HG03521 (cell line): ENCODE data around the gene POMT2.

ENCODE experiments used
- ATAC-seq: cut with Tn5 transposase; IDR thresholded peaks from one replicate; pipeline ENCODE4 v1.9.1; 2021; ENCODE audit warnings: mild to moderate bottlenecking, moderate library complexity; ENCODE audit not compliant: unreplicated experiment

POMT2 gene

DNA sequence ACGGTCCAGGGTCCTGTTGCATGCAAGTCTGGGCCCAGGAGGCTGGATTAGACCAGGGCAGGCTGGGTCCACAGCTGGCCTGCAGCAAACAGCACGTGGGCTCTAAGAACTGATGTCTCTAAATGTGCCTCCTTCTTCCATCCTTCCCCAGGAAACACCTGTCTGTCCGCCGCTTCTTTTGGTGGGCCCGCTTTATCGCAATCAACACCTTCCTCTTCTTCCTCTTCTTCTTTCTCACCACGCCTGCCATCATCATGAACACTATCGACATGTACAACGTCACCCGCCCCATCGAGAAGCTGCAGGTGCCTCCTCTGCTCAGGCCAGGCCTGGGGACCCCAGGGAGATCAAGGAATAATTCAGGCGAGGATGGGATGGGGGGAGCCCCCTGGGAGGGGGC, 77.9 kb downstream of the POMT2 start:
- no peak for ATAC-seq

DNA sequence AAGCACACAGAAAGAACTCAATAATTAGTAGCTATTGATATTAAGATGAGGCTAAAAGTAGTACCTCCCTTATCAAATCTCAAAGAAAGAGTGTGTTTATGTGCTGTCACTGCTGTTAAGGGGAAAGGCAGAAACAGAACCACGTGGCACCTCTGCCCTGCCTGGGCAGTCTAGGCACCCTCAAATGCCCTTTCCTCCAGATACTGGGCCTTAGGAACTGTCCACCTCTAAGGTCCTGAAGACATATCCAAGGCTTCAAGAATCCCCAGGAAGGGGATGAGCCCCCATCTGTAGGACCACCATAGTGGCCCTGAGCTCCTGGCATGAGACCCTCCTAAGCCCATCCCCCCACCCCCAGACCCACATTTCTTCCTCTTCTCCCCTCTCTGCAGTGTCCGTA, 78.7 kb downstream of the POMT2 start:
- ATAC-seq: no peak

DNA sequence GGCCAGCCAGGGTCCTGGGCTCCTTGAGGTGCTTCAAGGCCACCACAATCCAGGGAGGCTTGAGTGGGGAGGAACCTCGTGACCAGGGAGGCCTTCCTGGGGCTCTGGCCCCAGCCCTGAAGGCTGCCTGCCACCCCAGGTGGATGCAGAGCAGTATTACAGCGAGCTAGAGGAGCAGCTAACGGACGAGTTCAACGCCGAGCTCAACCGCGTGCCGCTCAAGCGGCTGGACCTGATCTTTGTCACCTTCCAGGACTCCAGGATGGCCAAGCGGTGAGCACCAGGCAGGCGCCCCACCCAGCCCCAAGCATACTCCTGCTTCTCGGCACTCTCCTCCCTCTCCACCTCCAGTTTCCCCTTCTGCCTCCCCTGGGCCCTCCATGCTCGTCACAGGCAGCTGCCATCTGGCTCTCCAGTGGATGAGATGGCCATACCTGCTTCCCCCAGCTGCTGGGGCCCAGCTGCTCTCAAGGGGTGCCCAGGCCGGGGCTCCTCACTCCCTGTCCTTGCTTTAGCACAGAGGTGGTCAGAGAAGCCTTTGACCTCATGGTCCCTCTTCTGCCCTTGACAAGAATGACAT, 80.3 kb downstream of the POMT2 start:
- no peak for ATAC-seq

DNA sequence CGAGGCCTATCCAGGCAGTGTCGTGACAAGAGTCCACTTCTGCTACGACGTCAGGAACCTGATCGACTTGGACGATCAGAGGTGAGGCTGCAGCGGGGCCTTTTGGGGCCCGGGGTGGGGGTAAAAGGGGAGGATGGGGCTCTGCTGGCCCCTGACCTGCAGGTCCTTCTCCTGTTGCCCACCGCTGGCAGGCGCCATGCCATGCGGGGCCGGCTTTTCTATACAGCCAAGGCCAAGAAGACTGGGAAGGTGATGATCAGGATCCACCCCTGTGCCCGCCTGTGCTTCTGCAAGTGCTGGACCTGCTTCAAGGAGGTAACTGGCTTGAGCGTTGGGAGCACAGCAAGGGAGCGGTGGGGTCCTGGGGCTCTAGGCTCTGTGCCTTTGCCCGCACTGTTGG, 81.3 kb downstream of the POMT2 start:
- no peak for ATAC-seq

DNA sequence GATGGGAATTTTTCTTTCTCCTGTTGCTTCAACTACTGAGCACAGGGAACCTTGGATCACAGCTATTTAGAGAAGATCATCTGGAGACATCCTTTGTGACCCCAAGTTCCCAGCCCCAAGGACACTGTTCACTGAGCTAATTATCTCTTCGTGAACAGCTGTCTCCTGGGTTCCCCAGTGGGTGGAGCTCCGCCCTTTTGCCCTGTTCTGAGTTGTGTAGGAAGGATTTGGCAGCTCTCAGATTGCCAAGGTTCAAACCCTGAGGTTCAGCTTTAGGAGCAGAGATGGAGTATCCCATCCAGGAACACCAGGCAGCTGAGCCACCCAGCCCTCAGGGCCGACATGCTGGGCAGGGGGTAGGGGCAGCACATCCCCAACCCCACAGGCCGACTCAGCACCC, 81.7 kb downstream of the POMT2 start:
- ATAC-seq: no peak

DNA sequence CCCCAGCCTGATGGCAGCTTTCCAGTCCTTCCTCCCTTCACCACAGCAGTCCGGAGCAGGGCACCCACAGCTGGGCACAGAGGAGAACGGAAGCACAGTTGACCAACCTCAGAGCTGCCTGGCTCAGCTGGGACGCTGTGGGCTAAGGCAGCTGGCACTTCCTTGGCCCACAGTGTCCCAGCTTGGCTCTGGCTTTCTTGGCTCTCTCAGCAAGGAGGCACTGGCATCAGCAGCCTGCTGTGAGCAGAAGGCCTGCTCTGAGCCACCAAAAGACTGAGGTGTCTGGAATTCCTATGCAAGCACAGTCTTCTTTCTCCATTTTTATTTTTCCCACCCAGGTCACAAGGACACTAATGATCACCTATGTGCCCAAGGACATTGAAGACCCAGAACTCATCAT, 82.3 kb downstream of the POMT2 start:
- no peak for ATAC-seq

DNA sequence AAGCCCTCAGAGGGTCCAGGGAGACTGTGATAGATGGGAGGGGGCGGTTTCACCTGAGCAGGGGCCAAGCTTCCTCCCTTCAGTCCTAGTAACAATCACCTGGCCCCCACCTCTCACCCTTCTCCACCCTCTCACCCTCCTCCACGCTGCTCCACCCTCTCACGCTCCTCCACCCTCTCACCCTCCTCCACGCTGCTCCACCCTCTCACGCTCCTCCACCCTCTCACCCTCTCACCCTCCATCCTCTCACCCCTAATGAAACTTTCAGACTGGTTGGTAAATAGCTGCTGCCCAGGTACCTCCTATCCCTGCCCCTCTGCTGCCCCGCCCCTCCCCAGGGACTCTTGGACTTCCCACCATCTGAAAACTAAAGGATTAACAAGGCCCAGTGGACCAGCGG, 83.9 kb downstream of the POMT2 start:
- no peak for ATAC-seq

DNA sequence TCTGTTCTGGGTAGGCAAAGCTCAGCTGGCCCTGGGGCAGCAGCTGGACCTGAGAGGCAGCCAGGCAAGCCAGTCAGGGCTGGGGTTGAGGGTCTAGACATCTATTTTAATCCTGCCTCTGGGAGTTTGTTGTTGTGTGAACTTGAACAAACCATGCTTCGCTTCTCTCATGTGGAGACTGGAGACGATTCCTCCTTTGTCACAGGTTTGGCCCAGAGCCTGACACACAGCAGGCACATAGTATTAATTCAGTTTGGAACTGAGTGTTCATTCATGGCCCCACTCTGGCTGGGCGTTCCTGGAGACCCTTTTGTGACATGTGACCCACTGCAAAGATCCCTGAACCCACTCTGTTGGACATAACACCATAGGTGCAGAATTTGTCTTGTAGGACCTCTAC, 89.0 kb downstream of the POMT2 start:
- no peak for ATAC-seq

DNA sequence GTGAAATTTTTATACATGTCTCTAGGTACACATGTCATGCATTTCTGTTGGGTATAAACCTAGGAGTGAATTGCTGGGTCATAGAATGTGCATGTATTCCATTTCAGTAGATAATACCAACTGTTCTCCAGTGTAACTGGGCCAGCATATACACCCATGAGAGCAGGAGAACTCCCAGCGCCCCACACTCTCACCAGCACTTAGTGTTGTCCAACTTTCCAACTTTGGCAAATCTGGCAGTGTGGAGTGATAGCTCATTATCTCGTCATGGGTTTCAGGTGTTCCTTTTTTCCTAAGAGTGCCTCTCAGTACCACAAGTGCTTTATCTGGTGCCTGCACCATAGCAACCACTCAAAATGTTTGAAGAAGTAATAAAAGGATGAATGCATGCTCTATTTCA, 89.8 kb downstream of the POMT2 start:
- no peak for ATAC-seq

DNA sequence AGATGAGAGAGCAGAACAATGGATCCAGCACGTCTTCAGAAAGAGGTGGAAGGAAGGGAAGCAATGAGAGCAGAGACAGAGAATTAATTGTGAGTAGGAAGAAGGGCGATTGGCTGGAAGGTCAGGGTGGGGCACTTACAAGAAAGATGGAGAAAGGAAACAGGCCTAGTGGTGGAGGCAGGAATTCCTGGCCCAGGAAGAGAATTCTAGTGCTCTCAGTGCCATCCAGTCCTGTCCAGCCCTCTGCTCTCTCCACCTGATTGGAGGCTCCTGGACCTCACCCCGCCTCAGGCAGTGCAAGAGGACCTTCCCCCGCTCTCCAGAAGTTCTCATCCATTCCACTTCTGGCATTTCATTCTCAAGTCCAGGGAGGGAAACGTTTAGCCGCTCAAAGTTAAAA, 92.6 kb downstream of the POMT2 start:
- ATAC-seq: no peak

DNA sequence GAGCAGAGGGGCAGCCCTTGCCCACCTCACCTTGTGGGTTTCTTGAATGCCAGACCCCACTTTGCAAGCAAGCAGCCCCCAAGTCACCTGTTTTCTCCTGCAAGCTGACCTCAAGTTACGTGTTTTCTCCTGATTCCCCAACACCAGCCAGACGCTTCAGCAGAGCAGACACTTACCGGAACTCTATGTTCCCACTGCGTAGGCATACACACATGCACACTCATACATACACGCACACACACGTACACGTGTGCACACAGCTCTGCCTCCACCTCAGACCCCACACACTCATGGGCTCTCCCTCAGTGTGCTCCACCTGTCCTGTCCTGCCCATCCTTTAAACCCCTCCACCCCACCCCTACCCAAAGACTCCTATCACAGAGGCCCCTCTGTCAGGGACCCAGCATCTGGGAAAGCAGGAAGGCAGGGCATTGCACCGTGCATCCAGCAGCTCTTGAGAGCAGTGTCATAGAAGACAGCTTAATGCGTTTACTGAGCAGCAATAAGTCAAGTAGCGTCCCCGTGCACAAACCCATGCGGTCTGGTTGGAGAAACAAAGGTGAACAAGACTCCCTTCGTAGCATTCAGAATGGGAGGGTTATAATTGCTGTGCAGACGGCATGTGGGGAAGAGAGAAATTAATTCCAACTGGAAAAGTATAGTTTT, 94.7 kb downstream of the POMT2 start:
- ATAC-seq: no peak

DNA sequence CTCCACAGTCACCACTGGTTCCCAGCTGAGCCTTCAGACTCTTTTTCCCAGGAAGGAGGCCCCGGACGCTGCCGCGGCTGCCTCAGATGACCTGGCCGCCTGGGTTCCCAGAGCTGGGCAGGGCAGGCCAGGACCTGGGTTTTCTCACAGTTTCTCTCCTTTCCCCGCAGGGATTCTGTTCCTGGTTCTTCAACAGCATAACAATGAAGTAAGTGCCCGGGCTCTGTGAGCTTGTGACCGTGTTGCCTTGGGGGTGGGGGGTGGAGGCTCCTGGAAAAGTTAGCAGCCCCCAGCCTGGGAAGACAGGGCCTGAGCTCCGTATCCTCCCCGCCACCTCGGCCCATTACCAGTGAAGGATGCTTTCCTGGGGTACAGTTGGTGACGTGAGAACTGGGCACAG, 95.4 kb downstream of the POMT2 start:
- ATAC-seq: no peak
